Parathyroid adenoma (tissue), 2 donors: Measurements from ENCODE around the gene TMBIM6.

Source experiments
- H2AFZ ChIP-seq: fragments of 300-600 bp; sonication (generic); one replicate; pipeline ENCODE4 v1.7.0; 2017; ENCODE audit warnings: antibody characterized with exemption, mild to moderate bottlenecking
- H3K27ac ChIP-seq: fragments of 300-600 bp; sonication (generic); one replicate; pipeline ENCODE4 v1.7.0; 2017
- H3K27me3 ChIP-seq: fragments of 300-600 bp; sonication (generic); one replicate; pipeline ENCODE4 v1.7.0; 2017; ENCODE audit warnings: low read length; ENCODE audit not compliant: control insufficient read depth, insufficient read depth
- H3K36me3 ChIP-seq: fragments of 300-600 bp; sonication (generic); one replicate; pipeline ENCODE4 v1.7.0; 2017; ENCODE audit warnings: low read length; ENCODE audit not compliant: control insufficient read depth, insufficient read depth
- H3K4me1 ChIP-seq: fragments of 300-600 bp; sonication (generic); one replicate; pipeline ENCODE4 v1.7.0; 2017; ENCODE audit warnings: control low read depth
- H3K4me2 ChIP-seq: fragments of 300-600 bp; sonication (generic); one replicate; pipeline ENCODE4 v1.7.0; 2017; ENCODE audit warnings: low read length
- H3K4me3 ChIP-seq: fragments of 300-600 bp; sonication (generic); one replicate; pipeline ENCODE4 v1.7.0; 2017; ENCODE audit warnings: low read depth, low read length
- H3K79me2 ChIP-seq: fragments of 300-600 bp; sonication (generic); one replicate; pipeline ENCODE4 v1.7.0; 2017; ENCODE audit warnings: control low read depth
- H3K9ac ChIP-seq: fragments of 300-600 bp; sonication (generic); one replicate; pipeline ENCODE4 v1.7.0; 2017; ENCODE audit warnings: mild to moderate bottlenecking
- H3K9me3 ChIP-seq: fragments of 300-600 bp; sonication (generic); one replicate; pipeline ENCODE4 v1.7.0; 2017; ENCODE audit warnings: low read length; ENCODE audit not compliant: control insufficient read depth
- CTCF ChIP-seq: fragments of 300-600 bp; sonication (generic); IDR thresholded peaks from one replicate; pipeline ENCODE4 v1.7.0; 2017; ENCODE audit warnings: antibody characterized with exemption, mild to moderate bottlenecking
- donor health status: primary hyperparathyroidism.

TMBIM6 gene

GRCh38 chr12:49805409-49805808 lies 64.1 kb downstream of the TMBIM6 start:
- Histone ChIP-seq H3K4me1 (no peaks in the 10 kb centered on the region), H2AFZ (no peak overlapping the region), H3K9me3 (no peaks in the 10 kb centered on the region), H3K9ac (no peak overlapping the region), H3K79me2 (peaks cover 10% of the 10 kb centered on the region), H3K27ac (no peak overlapping the region), H3K4me2 (no peak overlapping the region), H3K4me3 (no peak overlapping the region), H3K27me3 (no peaks in the 10 kb centered on the region), H3K36me3 (no peaks in the 10 kb centered on the region)
- TF ChIP-seq CTCF: no peak

DNA sequence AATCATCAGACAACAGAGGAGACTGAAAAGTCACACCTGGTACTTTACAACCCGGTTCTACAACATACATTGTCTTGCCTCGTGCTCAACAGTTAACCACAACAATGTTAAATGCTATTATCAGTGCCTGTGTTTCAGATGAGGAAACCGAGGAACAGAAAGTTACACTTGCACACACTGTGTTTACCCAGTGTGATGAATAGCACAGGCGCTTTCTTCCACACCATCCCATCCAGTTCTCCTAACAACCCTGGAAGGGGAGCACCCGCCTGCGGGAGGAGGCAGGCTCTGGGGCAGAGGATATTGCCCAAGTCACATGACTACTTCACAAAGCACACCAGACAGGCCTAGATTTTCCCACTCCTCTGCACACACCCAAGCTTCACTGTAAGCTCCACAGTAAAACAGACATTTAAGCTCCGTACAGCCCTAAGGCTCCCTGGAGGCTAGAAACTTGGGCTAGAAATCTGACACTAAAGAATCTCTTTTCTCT lies 65.0 kb downstream of the TMBIM6 start:
- Histone ChIP-seq H3K4me2 (no peak overlapping the region), H3K36me3 (no peaks in the 10 kb centered on the region), H2AFZ (no peak overlapping the region), H3K27ac (no peak overlapping the region), H3K9me3 (no peaks in the 10 kb centered on the region), H3K27me3 (no peaks in the 10 kb centered on the region), H3K4me3 (no peak overlapping the region), H3K79me2 (peaks cover 14% of the 10 kb centered on the region), H3K9ac (no peak overlapping the region), H3K4me1 (no peaks in the 10 kb centered on the region)
- no peak for TF ChIP-seq CTCF

DNA sequence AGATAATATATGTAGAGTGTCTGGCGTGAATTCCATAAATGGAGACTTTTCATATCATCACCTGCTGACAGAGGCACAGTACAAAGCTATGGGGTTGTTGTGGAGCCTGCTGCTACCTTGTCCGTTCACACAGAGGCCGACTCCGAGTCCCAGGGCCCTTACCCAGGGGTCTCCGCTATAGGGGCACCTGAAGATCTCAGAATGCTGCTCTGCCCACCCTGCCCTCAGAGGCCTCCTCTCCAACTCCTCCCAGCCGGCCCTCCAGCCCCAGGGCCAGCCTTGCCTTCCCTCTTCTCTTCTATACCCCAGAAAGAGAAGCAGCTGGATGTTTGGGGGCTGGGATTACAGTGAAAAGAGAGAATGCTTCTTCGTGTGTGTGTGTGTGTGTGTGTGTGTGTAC lies 65.5 kb downstream of the TMBIM6 start:
- H3K4me2 ChIP-seq: no peak overlapping the region
- no peaks in the 10 kb centered on the region for H3K27me3 ChIP-seq
- H3K9me3 ChIP-seq: no peaks in the 10 kb centered on the region
- no peak overlapping the region for H2AFZ ChIP-seq
- H3K79me2 ChIP-seq: peaks cover 16% of the 10 kb centered on the region
- no peaks in the 10 kb centered on the region for H3K36me3 ChIP-seq
- H3K27ac ChIP-seq: no peak overlapping the region
- H3K4me1 ChIP-seq: no peaks in the 10 kb centered on the region
- TF ChIP-seq CTCF: no peak
- H3K4me3 ChIP-seq: no peak overlapping the region
- H3K9ac ChIP-seq: no peak overlapping the region

- no peaks in the 10 kb centered on the region for H3K9me3 ChIP-seq
- no peaks in the 10 kb centered on the region for H3K36me3 ChIP-seq
- H3K79me2 ChIP-seq: peaks cover 22% of the 10 kb centered on the region
- H3K9ac ChIP-seq: no peak overlapping the region
- no peak overlapping the region for H2AFZ ChIP-seq
- H3K27me3 ChIP-seq: no peaks in the 10 kb centered on the region
- no peak overlapping the region for H3K27ac ChIP-seq
- H3K4me2 ChIP-seq: no peak overlapping the region
- H3K4me1 ChIP-seq: no peaks in the 10 kb centered on the region
- no peak overlapping the region for H3K4me3 ChIP-seq
- no peak for TF ChIP-seq CTCF
Observed at GRCh38 chr12:49807991-49808580, 66.7 kb downstream of the TMBIM6 start.
